Measurements from ENCODE around the gene KASH5.
"Not testable (repeated sequence)": the region's sequence is repeated elsewhere in the genome, so short reads cannot be mapped to it uniquely, and the experiment has no call there.

Gene KASH5

DNA sequence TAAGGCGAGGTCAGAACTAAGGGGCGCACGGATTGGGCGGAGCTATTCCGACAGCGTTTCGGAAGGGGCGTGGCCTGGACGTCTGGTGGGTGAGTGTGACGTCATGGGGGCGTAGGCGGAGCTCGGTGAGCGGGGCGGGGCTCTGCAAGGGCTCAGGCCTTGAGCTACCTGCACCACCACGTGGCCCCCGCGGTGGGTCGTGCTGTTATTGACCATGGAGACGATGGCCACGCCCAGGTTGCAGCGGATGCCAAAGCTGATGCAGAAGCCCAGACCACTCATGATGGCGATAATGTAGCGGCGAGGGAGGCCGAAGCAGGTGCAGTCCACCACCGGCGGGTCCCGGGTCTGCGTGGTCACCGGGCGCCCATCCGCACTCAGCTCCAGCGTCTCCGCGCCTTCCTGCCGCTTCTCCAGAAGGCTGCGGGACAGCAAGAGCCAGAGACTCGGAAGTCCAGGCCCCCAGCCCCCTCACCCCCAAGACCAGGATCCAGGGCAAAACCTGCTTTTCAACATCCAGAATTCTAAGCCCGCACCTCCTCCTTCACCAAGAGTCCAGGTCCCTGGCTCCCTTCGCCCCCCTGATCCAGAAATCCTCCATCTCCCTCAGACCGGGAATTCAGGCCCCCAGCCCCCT, 48.5 kb downstream of the KASH5 start:
- peak; percentile 58 for DNase-seq (ENCODE audit: low spot score)

DNA sequence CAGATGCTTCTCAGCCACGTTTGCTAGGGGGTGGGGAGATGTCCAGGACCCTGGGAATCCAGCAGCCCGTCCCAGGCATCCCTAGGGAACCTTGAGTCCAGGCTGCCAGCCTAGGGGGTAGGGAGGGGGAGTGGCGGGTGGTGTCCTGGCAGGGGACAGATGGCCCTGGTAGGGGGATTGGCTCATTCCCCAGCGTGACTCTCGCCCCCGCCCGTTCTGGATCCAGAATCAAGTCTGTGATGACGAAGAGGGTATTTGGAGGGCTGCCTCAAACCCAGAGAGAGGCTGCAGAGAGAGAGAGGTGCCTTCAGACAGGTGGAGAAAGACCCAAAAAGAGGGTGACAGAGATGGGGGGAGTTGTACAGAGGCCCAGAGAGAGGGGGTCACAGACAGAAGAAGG, 49.2 kb downstream of the KASH5 start:
- no peak for DNase-seq (ENCODE audit: low spot score)

DNA sequence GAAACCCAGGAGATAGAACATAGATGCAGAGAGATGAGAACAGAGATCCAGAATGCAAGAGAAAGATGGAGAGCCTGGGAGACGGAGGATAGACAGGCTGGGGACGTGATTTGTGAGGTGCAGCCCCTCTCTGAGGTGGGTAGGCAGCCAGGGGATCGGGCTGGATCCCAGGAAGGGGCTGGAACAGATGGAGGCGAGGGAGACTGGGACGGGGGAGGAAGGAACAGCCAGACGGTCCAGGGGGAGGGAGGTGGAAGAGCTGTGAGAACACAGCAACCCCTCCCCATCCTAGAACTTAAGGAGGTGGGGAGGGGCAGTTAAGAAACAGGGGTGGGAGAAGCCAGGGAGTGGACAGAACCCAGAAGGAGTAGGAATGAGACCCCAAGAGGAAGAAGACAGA, 50.2 kb downstream of the KASH5 start:
- DNase-seq (ENCODE audit: low spot score), result no peak

DNA sequence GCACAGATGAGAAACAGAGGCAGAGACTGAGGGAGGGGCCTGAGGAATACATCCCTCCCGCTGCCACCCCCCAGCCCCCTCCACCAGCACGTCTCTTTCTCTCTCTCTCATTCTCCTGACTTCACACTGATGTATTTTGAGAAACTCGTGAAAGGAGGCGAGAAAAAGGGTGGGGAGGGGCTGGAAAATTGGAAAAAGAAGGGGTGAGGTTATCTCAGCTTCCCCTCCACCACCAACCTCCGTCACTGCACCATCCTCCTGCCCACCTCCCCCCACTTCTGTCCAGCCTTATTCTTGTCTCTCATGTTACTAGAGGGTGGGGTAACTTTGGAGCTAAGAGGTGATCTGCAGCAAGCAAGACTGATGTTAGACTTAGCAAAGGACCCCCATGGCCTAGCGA, 51.8 kb downstream of the KASH5 start:
- DNase-seq (ENCODE audit: low spot score), result no peak

DNA sequence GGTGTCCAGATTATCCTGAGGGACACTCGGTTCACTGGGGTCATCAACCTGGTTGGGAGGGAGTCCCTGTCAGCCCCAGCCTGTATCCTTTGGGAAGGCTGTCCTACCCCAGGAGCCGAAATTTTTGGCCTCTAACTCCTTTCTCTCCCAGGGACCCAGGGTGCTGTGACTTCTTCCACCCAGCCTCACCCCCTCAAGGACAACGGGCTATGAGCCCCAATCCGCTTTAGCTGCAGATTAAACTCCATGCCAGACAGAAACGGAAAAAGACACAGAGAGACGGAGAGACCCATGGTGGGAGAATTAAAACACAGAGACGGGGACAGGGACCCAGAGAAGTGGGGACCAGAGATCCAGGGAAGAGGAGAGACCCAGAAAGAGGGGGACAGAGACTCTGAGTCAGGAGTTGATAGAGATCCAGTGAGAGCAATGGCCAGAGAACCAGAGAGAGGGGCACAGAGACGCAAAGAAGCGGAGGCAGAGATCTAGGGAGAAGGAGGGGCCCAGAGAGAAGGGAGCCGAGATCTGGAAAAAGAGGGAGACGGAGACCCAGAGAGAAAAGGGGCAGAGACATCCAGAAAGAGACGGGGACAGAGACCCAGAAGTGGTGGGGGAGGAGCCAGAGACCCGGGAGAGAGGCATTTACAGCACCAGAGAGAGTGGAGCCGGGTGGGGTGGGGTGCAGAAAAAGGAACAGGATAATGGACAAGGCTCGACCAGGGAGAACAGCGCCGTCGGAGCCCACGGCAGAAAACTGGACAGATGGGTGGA, 52.6 kb downstream of the KASH5 start:
- DNase-seq (ENCODE audit: low spot score), result no peak

DNA sequence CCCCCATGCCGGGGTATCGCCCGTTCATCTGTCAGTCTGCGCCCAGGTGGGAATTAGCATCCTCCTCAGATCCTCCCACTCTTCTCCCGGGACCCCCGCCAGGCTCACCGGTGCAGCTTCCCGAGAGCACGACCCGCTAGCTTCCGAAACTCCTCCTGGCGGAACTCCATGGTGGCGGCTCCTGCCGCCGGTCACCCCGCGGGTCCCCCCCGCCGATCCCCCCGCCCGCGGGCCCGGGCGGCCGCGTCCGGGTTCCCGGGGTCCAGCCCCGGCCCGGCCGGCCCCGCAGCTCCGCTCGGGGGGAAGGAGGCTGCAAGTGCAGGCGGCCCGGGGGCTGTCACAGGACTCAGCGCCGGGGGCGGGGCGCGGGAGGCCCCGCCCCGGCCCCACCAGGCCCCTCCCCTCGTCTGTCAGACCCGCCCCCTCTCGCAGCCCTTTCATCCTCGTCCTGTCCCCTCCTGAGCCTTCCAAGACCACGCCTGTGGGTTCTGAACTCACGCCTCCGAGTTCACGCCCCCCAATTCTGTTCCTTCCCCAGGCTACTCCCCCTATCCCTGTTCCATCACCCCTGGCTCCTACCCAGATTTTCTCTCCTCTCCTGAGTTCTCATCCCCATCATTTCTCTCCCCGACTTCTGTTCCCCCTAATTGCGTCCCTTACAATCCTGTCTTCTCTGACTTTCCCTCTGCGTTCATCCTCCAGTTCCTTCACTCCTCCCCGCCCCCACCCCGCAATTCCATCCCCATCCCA, 53.3 kb downstream of the KASH5 start, which contains the start of gene SLC17A7:
SLC17A7 (minus strand) TSS at position 318 of the 750 bp plus-strand sequence; CDS start at position 170, 148 bp downstream.
- DNase-seq (ENCODE audit: low spot score), result no peak

DNA sequence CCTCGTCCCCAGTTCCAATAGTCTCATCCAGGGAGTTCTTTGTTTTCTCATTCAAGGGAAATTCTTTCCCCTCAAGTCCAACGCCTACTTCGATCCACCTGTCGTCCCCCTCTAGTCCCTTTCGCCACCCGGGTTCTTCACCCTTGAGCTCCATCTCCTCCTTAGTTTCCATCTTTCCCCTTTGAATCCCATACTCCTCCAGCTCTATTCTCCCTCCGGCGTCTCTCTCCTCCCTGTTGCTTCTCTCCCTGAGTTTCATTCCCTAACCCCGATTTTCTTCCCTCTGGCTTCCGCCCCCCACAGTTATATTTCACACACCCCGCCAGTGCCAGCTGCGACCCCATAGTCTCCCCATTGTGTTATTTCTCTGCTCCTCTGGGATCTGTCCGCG, 53.9 kb downstream of the KASH5 start:
- DNase-seq (ENCODE audit: low spot score), result no peak

DNA sequence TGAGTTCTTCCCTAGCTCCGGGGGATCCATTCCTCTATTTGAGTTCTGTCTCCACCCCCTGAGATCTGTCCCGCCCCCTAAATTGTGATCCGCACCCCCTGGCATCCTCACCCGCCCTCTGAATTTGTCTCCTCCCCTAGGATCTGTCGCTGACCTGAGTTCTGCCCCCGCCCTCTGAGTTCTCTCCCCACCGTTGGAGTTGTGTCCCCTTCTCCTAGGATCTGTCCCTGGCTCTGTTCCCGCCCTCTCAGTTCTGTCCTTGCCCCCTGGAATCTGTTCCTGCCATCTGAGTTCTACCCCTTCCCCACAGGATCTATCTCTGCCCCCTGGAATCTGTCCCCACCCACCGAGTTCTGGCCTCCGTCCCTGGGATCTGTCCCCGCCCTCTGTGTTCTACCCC, 54.3 kb downstream of the KASH5 start:
- no peak for DNase-seq (ENCODE audit: low spot score)

DNA sequence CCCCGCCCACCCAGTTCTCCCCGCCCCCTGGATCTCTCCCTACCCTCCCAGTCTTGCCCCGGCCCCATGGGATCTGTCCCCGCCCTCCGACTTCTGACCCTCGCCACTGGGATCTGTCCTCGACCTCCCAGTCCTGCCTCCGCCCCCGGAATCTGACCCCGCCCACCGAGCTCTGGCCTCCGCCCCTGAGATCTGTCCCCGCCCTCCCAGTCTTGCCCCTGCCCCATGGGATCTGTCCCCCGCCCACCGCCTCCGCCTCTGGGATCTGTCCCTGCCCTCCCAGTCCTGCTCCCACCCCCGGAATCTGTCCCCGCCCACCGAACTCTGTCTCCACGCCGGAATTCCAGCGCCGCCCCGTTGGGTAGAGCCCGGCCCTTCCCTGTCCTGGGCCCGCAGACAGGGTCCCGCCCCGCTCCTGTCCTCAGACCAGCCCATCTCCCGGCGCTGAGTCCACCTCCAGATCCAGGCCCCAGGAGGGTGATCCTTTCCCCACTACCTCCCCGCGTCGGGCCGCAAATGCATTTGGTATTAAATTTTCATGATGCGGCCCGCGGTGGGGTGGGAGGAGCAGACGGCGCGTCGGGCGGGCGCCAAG, 54.8 kb downstream of the KASH5 start:
- peak; percentile 70 for DNase-seq (ENCODE audit: low spot score)

DNA sequence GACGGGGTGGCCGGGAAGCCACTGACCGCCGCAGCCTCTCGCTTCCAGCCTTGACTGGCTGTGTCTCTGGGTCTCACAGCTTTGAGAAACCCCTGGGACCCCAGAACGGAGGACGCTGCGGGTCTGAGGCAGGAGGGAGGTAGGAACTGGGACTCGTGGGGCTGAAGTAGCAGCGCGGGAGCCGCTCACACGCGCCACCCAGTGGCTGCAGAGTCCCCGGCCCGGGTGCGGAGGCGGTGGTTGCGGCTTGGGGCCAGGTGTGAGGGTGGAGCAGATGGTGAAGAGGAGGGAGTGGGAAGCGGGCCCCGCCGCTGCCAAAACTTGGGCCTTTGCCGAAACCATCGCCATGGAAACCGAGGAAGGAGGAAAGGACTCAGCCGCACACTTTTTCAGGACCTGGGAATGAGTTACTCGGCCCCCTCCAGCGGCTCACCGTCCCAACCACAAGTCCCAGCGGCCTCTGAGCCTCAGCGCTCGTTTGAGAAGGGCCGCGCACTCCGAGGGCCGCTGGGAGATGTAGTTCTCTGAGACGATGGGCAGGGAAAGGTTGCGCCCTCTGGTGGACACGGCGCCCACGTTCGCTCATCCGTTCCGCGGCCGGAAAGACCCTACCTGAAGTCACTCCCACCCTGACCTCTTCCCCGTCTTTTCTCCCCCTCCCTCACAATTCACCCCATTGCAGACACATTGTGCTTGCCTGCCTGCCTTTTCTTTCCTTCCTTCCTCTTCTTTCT, 55.5 kb downstream of the KASH5 start:
- DNase-seq (ENCODE audit: low spot score), result peak; percentile 94

DNA sequence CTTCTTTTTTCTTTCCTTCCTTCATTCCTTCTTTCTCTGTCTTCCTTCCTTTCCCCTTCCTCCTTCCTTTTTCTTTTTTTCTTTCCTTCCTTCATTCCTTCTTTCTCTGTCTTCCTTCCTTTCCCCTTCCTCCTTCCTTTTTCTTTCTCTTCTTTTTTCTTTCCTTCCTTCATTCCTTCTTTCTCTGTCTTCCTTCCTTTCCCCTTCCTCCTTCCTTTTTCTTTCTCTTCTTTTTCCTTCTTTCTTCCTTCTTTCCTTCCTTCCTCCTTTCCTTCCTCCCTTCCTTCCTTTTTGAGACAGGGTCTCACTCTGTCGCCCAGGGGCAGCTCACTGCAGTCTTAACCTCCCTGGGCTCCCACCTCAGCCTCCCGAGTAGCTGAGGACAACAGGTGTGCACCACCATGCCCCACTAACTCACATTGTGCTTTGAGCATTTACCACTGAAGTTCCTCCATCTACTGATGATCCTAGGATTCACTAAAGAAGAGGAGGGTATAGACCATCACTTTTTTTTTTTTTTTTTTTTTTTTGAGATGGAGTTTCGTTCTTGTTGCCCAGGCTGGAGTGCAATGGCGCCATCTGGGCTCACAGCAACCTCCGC, 56.2 kb downstream of the KASH5 start:
- DNase-seq (ENCODE audit: low spot score), result not testable (repeated sequence)

DNA sequence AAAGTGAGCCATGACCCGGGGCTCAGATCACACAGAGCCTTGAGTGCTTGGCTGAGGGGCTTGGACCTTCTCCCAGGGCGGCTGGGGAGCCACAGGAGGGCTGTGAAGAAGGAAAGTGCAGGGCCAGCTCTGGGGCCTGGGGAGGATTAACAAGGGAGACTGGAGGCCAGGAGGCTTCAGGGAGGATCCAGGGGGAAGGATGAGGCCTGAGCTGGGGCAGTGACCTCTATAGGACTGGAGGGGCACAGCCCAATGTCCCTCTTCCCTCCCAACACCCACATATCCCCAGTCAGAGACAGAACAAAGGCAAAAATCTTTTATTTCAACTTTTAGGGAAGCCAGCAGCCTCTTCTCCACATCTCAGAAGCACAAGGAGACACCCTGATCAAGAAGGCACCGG, 57.9 kb downstream of the KASH5 start:
- DNase-seq (ENCODE audit: low spot score), result no peak

DNA sequence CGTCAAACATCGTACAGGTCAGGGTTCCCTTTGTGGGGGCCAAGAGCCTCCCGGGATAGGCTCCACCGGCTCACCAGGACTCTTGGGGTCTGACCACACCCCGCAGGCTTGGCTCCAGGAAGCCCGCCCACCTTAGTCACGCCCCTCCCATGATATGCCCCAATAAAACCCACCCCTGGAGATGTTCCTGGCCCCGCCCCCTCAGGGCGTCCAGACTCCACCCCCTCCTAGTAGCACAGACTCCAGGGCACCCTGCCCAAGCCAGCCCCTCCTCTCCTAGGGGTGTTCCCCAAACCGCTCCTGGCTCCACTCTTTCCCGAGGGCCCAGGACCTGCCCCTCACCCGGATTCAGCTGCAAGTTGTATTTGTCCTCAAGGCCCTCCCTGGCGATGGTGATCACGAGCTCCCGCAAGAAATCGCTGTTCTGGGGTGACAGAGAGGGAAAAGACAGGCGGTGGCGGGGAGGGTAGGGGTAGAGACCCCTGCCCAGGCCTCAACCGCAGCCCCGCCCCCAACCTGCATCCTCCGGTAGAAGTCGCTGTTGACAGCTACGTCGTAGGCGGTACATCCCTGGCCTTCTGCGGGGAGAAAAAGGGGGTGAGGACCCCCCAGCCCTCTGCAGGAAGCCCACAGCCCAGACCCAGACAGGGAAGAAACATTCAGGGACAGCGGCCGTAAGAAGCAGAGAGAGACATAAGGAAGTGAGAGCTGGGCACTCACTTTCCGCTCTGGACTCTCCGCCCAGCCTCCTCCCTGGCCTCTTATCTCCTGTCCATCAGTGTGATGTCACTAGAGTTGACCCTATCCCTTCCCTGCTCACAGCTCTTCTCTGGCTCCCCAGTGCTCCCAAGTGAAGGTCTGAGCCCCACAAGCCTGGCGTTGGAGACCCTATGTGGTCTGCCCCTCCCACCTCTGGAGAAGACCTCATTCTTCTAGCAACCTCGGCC, 59.7 kb downstream of the KASH5 start:
- DNase-seq (ENCODE audit: low spot score), result no peak

DNA sequence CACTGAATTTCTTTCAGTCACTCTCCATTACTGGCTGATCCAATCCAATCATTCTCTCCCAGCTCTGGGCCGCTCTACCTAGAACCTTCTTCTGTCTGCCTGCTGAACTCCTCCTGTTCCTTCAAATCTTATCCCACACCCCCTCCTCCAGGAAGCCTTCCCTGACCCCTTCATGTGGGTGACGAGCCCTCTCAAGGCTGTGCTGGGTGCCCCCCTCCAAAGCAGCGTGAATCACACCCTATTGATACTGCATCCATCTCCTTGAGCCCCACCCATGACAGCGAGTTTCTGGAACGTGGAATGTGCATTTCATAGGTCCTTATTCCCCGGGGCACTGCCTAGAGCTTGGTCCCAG, 60.4 kb downstream of the KASH5 start:
- no peak for DNase-seq (ENCODE audit: low spot score)

DNA sequence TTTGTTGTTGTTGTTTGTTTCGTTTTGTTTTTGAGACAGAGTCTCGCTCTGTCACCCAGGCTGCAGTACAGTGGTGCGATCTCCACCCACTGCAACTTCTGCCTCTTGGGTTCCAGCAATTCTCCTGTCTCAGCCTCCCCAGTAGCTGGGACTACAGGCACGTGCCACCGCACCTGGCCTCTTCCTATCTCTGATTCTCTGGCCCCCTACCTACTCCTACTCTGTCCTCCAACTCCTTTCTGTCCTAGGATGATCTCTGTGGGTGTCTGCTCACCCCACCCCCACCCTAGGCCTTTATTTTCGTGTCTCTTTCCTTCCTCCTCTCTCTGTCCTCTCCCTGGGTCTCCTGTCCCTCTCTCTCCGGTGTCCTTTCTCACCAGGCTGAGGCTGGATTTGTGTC, 62.4 kb downstream of the KASH5 start:
- no peak for DNase-seq (ENCODE audit: low spot score)

DNA sequence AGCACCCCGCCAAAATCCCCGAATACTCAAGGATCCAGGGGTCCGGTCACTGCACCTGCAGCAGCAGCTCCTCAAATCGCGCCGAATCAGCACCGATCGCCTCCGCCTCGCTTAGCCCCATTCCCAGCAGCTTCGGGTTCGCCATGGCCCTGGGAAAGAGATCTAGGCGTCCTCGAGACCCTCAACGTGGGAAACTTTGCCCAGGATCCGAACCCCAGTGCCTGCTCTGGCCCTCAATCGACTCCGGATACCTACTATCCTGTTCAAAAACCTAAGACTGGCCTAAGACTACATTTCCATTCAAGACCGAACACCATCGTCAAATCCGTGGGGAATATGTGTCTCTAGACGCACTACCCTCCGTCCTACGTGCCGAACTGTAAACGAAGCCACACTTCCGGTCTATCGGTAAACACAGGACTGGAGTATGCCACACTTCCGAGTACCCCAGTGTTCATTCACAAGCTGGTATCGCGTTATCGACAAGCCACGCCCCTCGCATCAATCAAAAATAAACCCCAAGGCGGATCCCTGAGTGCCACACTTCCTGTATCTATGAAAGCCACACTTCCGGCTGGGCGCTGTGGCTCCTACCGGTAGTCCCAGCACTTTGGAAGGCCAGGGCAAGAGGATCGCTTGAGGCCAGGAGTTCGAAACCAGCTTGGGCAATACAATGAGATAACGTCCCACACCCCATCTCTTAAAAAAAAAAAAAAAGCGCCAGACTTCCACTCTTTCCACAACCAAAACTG, 63.6 kb downstream of the KASH5 start, which contains the start of gene PIH1D1:
PIH1D1 (minus strand) TSS at position 385 of the 752 bp plus-strand sequence; CDS start at position 145, 240 bp downstream.
- DNase-seq (ENCODE audit: low spot score), result peak; percentile 99

DNA sequence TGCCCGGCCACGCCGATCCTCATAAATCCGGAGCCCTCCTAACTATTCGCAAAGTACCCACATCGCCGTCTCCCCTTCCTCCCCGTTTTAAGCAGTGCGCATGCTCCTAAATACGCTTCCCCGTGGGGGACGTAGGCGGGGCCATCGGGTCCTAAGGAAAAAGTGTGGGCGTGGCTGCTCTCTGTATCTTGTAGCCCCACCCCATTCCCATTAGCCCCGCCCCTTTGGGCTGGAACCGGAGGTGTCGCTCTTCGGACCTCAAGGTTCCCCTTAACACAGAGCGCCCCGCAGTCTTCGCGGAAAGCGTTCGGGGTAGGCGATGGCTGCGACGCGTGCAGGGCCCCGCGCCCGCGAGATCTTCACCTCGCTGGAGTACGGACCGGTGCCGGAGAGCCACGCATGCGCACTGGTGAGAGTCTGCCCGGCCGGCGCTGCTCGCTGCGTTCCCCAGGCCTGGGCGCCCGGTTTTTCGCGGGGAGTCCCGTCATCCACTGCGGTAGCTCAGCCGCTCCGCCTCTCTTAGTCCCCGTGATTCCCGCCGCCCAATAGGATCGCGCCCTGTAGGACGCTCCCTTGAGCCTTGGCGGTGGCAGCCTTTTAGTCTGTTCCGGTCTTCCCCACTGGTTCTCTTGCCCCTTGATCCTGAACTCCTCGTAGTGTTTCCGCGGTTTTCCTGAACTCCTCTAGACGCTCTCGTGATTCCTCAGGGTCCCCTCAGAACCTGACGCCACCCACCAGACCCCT, 65.1 kb downstream of the KASH5 start, which contains the start of gene ALDH16A1:
ALDH16A1 (plus strand) TSS at position 213 of the 744 bp plus-strand sequence; CDS start at position 320, 107 bp downstream.
- peak; percentile 98 for DNase-seq (ENCODE audit: low spot score)

DNA sequence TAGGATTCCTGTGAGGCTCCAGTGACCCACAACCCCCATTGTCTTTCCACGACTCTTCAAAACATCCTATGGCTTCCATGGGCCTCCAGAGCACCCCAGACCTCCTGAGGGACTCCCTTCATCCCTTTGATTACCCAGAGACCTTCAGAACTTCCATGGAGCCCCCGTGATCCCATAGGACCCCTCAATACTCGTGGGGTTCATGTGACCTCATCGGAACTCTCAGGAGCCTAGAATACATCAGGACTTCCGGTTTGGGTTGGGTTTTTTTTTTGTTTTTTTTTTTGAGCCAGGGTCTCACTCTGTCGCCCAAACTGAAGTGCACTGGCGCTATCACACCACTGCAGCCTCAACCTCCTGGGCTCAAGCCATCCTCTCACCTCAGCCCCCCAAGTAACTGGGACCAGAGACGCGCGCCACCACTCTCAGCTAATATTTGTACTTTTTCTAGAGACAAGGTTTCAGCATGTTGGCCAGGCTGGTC, 65.8 kb downstream of the KASH5 start:
- DNase-seq (ENCODE audit: low spot score), result no peak
